GM19351 (cell line): ENCODE results near the gene ZNF443.
"Not testable (repeated sequence)": the region's sequence is repeated elsewhere in the genome, so short reads cannot be mapped to it uniquely, and the experiment has no call there.

Experiments
- ATAC-seq: cut with Tn5 transposase; IDR thresholded peaks from one replicate; pipeline ENCODE4 v1.9.1; 2021; ENCODE audit warnings: mild to moderate bottlenecking, moderate library complexity; ENCODE audit not compliant: unreplicated experiment

The ZNF443 gene

DNA sequence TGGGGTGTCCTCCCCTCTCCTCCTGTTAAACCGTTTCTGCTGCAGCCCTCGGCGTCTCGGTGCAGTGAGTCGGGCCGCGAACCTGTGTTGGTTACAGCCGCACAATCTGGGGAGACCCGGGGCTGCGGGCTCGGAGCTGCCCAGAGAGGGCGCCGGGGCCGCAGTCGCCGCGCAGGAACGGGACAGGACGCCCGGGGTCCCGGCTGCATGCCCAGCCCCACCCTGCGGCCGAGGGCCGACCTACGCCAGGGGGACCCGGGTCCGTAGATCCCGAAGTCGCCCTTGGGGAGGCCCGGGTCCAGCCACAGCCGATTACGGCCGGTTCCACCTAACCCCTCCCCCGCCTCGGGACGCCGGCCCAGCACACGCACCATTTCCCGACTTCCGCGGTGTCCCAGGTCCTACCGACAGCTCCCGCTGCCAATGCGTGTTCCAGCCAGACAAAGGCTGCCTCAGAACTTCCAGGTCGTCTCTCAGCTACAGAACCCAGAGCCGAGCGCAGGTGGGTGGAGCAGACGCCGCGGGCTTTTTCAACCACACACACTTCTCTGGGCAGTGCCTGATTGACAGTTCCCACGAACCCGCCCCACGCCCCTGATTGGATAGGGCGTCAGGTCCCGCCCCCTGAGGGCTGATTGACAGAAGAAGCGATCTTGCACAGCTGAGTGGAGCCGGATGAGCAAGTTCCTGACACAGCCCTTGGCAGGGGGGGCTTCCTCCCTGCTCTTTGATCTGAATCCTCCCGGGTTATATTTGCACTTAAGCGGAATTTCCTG lies at the start of gene ZNF443:
TSS of gene ZNF443 (minus strand) at position 481 of the 776 bp plus-strand sequence. CDS start at position 374, 107 bp downstream.
- peak; percentile 95 for ATAC-seq

DNA sequence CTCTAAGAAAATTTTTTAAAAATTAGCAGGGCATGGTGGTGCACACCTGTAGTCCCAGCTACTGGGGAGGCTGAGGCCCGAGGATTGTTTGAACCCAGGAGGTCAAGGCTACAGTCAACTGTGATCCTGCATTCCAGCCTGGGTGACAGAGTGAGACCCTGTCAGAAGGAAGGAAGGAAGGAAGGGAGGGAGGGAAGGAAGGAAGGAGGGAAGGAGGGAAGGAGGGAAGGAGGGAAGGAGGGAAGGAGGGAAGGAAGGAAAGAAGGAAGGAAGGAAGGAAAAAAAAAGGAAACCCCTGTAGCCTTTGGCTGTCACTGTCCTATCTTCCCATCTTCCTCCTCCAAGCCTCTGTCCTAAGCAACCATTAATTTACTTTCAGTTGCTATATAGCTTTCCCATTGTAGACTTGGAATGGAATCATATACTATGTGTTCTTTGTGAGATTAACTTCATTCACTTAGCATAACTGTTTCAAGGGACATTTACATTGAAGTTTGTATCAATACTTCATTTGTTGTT lies 45.5 kb upstream of the ZNF443 start:
- not testable (repeated sequence) for ATAC-seq

DNA sequence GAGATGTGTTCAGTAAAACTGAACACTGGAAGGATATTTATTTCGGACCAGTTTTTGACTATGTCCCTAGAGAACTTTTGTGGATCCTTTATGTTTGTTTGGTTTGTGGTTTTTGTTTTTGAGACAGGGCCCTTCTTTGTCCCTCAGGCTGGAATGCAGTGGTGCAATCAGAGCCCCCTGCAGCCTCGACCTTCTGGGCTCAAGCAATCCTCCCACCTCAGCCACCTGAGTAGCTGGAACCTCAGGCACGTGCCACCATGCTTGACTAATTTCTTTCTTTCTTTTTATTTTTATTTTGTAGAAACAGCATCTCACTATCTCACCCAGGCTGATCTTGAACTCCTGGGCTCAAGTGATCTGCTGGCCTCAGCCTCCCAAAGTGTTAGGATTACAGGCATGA lies 44.8 kb upstream of the ZNF443 start:
- no peak for ATAC-seq

DNA sequence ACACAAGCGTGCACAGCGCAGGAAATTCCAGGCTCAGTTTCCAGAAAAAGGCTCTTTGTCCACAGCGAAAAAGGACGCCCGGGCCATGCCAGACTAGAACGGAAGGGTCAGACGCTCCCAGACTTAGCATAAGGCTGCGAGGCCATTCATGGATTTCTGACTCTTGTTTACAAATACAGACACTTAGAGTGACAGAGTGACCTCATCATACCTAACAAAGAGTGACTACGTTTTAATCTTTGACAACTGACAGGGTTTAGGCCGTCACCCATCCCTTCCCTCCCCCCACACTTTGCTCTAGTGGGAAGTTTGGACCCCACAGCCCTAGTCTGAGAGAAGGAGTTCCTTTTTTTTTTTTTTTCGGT lies 44.2 kb upstream of the ZNF443 start:
- ATAC-seq = peak; percentile 5

DNA sequence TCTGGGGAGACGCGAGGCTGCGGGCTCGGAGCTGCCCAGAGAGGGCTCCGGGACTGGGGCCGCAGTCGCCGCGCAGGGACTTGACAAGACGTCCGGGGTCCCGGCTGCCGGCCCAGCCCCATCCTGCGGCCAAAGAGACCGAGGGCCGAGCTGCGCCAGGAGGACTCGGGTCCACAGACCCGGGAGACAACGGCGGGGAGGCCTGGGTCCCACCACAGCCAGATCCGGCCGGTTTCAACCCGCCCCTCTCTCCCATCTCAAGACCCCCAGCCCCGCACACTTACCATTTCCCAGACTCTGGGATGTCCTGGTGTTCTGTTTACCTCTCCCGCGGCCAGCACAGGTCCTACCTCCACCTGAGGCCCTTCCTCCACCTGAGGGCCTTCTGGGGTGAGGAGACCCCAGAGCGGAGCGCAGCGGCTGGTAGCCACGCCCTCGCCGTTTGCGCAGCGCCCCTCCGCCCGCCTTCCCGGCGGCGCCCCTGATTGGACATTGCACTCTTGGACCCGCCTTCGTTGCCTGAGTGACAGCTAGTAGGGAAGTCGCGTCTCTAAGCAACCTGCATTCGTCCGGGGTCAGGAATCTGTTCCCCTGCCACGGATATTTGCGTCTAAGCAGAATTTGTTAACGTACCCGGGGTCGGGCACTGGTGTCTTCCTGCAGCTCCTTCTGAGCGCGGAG lies 43.7 kb upstream of the ZNF443 start, which contains the start of gene ZNF709:
TSS of gene ZNF709 (minus strand) at position 446 of the 681 bp plus-strand sequence. CDS start at position 287, 159 bp downstream.
- ATAC-seq = peak; percentile 92

DNA sequence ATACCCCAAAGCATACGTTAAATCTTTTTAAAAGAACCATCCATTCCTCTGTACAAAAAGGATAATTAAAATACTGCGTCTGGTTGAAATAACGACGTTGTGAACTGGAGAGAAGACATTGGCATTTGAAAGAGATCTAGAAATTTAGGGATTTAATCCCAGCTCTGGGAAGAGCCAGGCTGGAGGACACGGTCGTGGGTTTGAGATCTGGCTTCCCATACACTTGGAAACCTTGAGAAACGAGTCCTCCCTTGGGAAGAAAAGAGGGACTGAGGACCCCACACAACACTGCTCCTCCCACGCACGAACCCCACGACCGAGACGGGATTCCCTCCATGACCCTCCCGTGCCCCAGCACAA lies 43.2 kb upstream of the ZNF443 start:
- no peak for ATAC-seq

DNA sequence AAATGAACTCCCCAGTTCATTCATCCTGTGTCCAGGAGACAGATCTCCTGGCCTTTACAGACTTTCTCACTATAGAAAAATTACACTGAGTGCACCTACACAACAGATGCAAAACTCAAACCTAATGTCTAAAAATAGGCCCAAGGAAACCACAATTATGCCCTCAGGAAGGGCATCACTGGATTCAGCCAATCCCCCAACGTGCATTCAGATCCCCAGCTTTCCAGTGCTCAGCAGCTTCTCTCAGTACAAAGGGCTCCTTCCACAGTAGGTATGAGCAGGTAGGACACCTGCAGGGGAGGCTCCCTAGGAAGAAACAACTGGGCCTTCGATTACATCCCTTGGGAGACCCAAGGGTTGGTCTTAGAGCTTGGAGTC lies 41.7 kb upstream of the ZNF443 start:
- no peak for ATAC-seq

DNA sequence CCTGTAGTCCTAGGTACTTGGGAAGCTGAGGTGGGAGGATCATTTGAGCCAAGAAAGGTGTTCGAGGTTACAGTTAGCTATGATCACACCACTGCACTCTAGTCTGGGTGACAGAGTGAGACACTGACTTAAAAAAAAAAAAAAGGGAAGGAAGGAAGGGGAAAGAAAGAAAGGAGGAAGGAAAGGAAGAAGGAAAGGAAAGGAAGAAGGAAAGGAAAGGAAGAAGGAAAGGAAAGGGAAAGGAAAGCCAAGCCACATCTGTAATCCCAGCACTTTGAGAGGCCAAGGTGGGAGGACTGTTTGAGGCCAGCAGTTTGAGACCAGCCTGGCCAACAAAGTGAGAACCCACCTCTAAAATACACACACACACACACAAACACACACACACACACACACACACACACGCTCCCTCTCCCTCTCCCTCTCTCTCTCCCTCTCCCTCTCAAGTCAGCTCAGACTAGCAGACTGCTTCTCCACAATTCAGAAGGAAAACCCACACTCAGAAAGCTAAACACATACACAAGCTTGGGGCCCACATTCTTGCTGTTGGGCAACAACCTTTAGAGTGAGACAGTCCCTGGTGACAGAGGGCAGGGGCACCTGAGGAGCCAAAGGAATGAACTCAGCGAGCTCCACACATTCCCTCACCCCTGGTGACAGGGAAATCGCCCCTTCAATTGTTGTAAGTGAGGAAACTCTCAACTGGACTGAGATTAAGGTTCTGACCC lies 41.1 kb upstream of the ZNF443 start:
- no peak for ATAC-seq

DNA sequence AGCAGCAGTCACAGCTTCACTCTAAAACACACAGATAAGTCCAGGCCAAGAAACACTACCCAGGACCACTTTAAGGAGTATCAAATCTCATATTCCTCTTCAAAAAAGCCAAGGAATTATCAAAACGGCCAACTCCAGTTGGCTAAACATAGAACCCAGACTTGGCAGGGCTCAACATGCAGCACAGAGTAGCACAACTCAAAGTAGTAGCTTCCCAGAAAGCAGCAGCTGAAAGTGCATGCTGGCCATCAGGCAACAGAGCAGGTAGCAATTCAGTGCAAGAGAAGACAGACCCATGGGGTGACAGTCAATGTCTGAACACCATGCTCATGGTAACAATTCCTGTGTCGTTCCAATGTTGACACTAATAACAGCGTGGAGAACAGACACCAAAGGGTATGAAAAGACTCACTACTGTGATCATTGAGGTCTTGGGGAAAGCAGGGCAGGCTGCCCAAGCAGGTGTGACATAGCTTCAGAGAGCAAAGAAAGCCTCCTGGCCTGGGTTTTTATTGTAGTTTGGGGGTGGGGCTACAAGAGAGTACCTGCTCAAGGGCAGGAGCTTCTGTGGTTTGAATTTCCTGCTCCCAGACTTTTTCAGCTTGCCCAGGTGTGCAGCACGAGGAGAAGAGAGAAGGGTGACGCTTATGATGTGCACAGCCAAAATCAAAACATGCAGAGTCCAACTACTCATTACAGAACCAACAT lies 37.6 kb upstream of the ZNF443 start:
- no peak for ATAC-seq

DNA sequence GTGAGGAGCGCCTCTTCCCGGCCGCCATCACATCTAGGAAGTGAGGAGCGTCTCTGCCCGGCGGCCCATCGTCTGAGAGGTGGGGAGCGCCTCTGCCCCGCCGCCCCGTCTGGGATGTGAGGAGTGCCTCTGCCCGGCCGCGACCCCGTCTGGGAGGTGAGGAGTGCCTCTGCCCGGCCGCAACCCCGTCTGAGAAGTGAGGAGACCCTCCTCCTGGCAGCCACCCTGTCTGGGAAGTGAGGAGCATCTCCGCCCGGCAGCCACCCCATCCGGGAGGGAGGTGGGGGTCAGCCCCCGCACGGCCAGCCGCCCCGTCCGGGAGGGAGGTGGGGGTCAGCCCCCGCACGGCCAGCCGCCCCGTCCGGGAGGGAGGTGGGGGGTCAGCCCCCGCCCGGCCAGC lies 26.8 kb upstream of the ZNF443 start:
- not testable (repeated sequence) for ATAC-seq

DNA sequence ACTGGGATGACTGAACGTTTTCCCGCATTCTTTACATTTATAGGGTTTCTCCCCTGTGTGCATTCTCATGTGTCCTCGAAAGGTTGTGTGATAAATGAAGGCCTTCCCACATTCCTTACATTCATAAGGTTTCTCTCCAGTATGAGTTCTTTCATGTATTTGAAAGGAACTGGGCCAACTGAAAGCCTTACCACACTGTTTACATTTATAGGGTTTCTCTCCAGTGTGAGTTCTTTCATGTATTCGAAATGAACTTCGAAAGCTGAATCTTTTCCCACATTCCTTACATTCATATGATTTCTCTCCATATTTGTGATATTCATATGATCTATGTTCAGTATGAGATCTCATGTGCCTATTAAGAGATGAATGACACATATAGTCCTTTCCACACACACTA lies 24.4 kb upstream of the ZNF443 start:
- no peak for ATAC-seq

DNA sequence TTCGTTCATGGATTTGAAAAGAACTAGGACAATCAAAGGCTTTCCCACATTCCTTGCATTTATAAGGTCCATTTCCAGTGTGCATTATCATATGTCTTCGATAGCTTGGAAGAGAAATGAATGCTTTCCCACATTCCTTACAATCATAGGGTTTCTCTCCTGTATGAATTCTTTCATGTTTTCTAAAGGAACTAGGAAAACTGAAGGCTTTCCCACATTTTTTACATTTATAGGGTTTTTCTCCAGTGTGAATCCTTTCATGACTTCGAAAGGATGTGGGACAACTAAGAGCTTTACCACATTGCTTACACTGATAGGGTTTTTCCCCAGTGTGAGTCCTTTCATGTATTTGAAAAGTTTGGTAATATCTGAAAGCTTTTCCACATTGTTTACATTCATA lies 23.9 kb upstream of the ZNF443 start:
- no peak for ATAC-seq

DNA sequence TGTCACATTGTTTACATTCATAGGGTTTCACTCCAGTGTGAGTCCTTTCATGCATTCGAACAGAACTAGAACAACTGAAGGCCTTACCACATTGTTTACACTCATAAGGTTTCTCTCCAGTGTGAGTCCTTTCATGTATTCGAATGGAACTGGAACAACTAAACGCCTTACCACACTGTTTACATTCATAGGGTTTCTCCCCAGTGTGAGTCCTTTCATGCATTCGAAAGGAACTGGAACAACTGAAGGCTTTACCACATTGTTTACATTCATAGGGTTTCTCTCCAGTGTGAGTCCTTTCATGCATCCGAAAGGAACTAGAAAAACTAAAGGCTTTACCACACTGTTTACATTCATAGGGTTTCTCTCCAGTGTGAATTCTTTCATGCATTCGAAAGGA lies 23.3 kb upstream of the ZNF443 start:
- not testable (repeated sequence) for ATAC-seq

DNA sequence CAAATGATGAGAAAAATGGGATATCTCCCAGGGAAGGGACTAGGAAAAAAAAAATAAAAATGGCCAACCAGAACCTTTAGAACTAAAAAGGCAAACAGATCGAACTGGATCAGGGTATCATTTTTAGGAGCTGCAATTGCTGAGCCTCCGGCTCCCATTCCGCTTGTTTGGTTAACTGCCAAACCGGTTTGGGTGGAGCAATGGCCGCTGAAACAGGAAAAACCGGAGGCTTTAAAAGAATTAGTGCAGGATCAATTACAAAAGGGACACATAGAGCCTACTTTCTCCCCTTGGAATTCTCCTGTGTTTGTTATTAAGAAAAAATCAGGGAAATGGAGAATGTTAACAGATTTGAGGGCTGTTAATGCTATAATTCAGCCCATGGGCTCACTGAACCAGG lies 12.7 kb upstream of the ZNF443 start:
- no peak for ATAC-seq

DNA sequence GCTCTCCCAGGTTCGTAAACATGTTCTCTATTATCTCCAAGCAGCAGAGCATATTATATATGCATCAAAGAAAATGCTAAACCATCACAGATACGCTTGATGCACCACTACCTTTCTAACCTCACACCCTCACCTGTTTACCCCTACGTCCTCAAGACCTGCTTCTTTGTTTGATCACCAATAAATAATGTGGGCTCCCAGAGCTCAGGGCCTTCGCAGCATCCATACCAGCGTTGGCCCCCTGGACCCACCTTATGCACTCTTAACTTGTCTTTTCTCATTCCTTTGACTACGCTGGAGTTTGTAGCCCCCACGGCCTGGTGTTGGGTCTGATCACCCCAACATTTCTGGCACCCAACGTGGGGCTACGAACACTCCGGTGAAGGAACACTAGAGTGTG lies 10.0 kb upstream of the ZNF443 start:
- no peak for ATAC-seq

DNA sequence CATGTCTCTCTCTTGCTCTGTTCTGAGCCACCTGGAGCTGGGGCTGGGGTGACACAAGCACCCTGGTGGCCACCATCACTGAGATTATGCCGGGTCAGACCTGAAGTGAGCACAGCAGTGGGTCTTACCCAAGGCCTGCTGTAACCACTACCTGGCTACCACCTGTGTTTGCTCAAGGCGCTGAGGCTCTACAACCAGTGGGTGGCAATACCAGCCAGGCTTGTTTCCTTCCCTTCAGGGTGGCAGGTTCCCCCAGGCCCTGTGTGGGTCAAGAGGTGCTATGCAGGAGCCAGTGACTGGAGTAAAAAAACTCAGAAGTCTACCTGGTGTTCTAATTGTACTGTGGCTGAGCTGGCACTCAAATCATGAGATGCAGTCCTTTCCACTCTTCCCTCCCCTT lies 8.0 kb upstream of the ZNF443 start:
- no peak for ATAC-seq

DNA sequence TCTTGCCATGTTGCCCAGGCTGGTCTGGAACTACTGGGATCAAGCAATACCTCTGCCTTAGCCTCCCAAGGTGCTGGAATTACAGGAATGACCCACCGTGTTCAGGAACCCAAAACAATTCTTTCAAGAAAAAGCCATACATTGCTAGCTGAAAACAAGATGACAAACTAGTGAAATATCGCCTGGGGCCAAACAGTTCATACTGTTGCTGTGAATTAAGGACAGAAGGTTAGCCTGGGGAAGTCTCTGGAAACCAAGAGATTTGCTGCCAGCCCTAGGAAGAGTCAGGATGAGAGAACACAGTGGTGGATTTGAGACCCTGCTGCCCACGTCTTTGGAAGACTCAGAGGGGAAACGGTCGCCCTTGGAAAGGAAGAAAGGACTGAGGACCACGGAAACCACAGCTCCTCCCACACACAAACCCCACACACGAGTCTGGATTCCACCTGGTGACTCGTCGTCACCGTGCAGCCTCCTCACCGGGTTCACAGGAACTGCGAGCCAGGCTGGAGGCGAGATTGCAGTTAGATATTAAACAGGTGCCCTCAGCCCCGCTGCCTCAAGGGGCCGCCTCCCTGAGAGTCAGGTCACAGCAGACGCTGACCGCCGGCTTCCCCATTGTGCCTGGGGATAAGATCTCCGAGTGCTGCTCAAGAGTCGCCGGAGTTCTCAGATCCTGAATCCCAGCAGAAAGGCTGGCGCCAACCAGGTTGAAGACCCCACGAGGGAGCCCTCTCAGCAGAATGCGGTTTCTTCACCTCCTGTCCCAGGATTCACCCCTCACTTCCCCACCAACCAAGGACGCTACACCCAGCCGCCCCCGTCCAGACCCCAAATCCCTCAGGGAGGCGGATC lies 908 bp downstream of the ZNF443 start:
- ATAC-seq = not testable (repeated sequence)

DNA sequence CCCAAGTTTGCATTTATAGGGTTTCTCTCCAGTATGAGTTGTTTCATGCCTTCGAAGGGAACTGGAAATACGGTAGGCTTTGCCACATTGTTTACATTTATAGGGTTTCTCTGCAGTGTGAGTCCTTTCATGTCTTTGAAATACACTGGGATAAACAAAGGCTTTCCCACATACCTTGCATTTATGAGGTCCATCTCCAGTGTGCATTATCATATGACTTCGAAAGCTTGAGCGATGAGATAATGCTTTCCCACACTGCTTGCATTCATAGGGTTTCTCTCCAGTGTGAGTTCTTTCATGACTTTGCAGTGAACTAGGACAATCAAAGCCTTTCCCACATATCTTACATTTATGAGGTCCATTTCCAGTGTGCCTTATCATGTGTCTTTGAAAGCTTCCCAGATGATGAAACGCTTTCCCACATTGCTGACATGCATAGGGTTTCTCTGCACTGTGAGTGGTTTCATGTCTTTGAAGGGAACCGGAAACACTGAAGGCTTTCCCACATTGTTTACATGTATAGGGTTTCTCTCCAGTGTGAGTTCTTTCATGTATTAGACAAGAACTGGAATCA lies 10.0 kb downstream of the ZNF443 start:
- ATAC-seq = not testable (repeated sequence)

DNA sequence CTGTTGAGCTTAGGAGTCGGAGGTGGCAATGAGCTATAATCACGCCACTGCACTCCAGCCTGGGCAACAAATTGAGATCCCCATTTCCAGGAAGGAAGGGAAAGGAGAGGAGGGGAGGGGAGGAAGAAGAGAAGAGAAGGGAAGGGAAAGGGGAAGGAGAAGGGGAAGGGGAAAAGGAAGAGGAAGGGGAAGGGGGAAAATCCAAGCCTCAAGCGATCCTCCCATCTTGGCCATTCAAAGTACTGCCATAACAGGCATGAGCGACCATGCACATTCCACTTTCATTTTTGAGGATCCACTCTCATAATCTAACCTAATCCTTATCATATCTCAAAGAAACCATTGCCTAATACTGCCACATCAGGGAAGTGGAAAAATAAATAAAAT lies 14.9 kb downstream of the ZNF443 start:
- ATAC-seq = no peak
